Measurements from ENCODE around the gene GPS1.

Gene GPS1

GRCh38 chr17:82012261-82012639 lies 39.4 kb upstream of the GPS1 start:
- TF ChIP-seq, protein P1, sequence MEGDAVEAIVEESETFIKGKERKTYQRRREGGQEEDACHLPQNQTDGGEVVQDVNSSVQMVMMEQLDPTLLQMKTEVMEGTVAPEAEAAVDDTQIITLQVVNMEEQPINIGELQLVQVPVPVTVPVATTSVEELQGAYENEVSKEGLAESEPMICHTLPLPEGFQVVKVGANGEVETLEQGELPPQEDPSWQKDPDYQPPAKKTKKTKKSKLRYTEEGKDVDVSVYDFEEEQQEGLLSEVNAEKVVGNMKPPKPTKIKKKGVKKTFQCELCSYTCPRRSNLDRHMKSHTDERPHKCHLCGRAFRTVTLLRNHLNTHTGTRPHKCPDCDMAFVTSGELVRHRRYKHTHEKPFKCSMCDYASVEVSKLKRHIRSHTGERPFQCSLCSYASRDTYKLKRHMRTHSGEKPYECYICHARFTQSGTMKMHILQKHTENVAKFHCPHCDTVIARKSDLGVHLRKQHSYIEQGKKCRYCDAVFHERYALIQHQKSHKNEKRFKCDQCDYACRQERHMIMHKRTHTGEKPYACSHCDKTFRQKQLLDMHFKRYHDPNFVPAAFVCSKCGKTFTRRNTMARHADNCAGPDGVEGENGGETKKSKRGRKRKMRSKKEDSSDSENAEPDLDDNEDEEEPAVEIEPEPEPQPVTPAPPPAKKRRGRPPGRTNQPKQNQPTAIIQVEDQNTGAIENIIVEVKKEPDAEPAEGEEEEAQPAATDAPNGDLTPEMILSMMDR (conservative IDR thresholded peaks at IDR 0.05) = no peak
- no peak overlapping the region for H3K27ac ChIP-seq

DNA sequence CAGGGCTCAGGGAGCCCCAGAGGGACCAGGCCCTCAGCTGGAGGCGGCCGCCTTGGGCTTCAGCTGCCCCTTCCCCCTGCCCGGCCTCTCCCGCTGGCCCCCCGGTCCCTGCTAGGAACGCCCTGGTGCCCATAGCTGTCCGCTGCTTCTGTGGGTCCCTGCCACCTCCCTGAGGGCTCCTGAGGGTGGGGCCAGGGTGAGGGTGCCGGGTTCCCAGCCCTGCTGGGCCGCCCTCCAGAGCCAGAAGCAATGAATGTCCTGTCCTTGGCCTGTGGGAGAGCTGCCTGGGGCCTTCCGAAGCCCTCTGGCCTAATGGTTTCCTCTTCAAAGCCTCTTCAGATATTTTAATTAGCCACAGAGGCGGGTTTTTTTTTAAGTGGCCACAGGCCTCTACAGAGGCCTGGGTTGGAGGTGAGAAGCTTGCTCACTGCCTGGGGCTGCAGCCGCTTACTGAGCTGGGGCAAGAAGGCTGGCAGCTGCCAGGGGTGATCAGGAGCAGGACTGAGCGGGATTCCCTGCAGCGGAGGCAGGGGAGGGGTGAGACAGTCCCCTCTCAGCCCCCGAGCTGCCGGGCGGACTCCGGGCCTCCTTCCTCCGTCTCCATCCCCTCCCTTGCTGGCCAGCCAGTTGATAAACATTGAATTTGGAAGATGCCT lies 38.9 kb upstream of the GPS1 start:
- TF ChIP-seq, protein P1 (conservative IDR thresholded peaks at IDR 0.05) = no peak
- no peak overlapping the region for H3K27ac ChIP-seq

GRCh38 chr17:82013341-82013740 lies 38.4 kb upstream of the GPS1 start:
- H3K27ac ChIP-seq = no peak overlapping the region
- TF ChIP-seq, protein P1 (conservative IDR thresholded peaks at IDR 0.05) = no peak

GRCh38 chr17:82013772-82014321 lies 37.9 kb upstream of the GPS1 start:
- no peak overlapping the region for H3K27ac ChIP-seq

DNA sequence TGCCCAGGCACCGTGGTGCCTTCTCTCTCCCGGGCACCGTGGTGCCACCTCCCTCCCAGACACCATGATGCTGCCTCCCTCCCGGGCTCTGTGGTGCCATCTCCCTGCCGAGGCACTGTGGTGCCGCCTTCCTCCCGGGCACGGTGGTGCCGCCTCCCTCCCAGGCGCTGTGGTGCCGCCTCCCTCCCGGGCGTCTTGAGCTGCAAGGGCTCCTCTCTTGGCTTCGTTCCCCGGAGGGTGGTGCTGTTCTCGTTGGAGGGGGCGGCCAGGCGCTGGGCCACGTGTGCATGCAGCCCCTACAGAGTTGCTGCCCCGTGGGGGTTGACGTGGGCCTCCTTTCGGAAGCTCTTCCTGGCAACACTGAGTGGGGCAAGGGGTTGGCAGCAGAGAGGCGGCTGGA lies 37.3 kb upstream of the GPS1 start:
- TF ChIP-seq, protein P1 (conservative IDR thresholded peaks at IDR 0.05) = no peak
- H3K27ac ChIP-seq = no peak overlapping the region

More at GRCh38 chr17:82013772-82014321, 37.9 kb upstream of the GPS1 start:
- TF ChIP-seq, protein P1 (conservative IDR thresholded peaks at IDR 0.05) = no peak

DNA sequence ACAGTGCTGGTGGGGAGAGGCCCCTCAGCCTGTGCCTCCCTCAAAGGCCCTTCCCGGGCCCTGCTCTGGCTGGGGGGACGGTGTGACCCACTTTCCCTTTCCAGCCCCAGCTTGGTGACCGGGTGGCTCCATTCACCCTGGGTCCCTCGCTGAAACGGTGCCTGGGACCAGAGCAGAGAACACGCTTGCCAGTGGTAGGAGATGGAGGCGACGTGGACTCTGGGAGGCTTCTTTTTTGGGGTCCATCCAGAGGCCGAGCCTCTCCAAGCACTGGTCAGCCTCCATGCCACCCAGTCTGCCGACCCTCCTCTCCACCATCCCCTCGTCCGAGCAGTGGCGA lies 36.8 kb upstream of the GPS1 start:
- TF ChIP-seq, protein P1 (conservative IDR thresholded peaks at IDR 0.05) = no peak
- H3K27ac ChIP-seq = no peak overlapping the region

- H3K27ac ChIP-seq = no peak overlapping the region
- TF ChIP-seq, protein P1 (conservative IDR thresholded peaks at IDR 0.05) = no peak
Observed at GRCh38 chr17:82015311-82015971, 36.3 kb upstream of the GPS1 start.
